SK-N-SH (cell line): ENCODE results near the gene ARTN. TPM values are rescaled to one million over a fixed set of nuclear protein-coding genes. Genes with fewer than 3 reads are reported as not detected.

ENCODE experiments used
- CTCF ChIA-PET: fragments of 300-600, 350-600 bp; formaldehyde crosslinking; extraction: SDS; loops from one replicate; lab custom pipeline; 2021; lab: Yijun Ruan, JAX
- POLR2A ChIA-PET: fragments of 350-600 bp; sonication (Branson Sonifier 250); formaldehyde crosslinking; extraction: SDS; loops from one replicate; lab custom pipeline; 2020; ENCODE audit warnings: antibody characterized with exemption, inconsistent platforms; lab: Yijun Ruan, JAX
- DNase-seq: peaks from one replicate; pipeline ENCODE4 v3.0.0; 2012
- H2AFZ ChIP-seq: fragments of 200-600 bp; sonication (generic); 2 replicates; pipeline ENCODE4 v1.8.1; 2016; ENCODE audit warnings: antibody characterized with exemption, mild to moderate bottlenecking, low read depth
- H3F3A ChIP-seq: fragments of 200-600 bp; sonication (generic); replicated peaks from 2 replicates; pipeline ENCODE3; 2016; ENCODE audit warnings: antibody characterized with exemption, mild to moderate bottlenecking; ENCODE audit not compliant: insufficient read depth
- H3K27ac ChIP-seq, 2 experiments: fragments of 200-500 bp in 1 of 2; fragments of 200-600 bp in 1 of 2; sonication (Bioruptor generic) in 1 of 2; sonication (generic), shearing (Covaris generic) in 1 of 2; 2 replicates each; pipeline versions ENCODE4 v1.5.1 to v1.6.1; 2014 to 2016; ENCODE audit warnings: low read depth in 2 of 2, inconsistent platforms in 1 of 2, low read length in 1 of 2, mild to moderate bottlenecking in 1 of 2, mixed read lengths in 1 of 2
- H3K27me3 ChIP-seq: fragments of 200-600 bp; sonication (generic), shearing (Covaris generic); 2 replicates; pipeline ENCODE4 v1.6.1; 2016; ENCODE audit warnings: mixed run types; ENCODE audit not compliant: insufficient read depth
- H3K36me3 ChIP-seq, 2 experiments: fragments of 200-500 bp in 1 of 2; fragments of 200-600 bp in 1 of 2; sonication (Bioruptor generic) in 1 of 2; sonication (generic) in 1 of 2; replicated peaks in 1 of 2; 2 replicates each; pipeline versions ENCODE3 to v1.5.1; 2014 to 2016; ENCODE audit warnings: low read length in 1 of 2, mild to moderate bottlenecking in 1 of 2; ENCODE audit not compliant: insufficient read depth in 2 of 2, control insufficient read depth in 1 of 2
- H3K4me1 ChIP-seq, 2 experiments: fragments of 200-500 bp in 1 of 2; fragments of 200-600 bp in 1 of 2; sonication (Bioruptor generic) in 1 of 2; sonication (generic), shearing (Covaris generic) in 1 of 2; 2 replicates each; pipeline versions ENCODE4 v1.5.1 to v1.6.1; 2014 to 2016; ENCODE audit warnings: low read depth in 1 of 2, low read length in 1 of 2, mixed run types in 1 of 2; ENCODE audit not compliant: insufficient read depth in 2 of 2, control insufficient read depth in 1 of 2
- H3K4me2 ChIP-seq: fragments of 200-600 bp; sonication (generic), shearing (Covaris generic); 2 replicates; pipeline ENCODE4 v1.6.1; 2017; ENCODE audit warnings: mixed run types
- H3K4me3 ChIP-seq, 2 experiments: fragments of 200-500 bp in 1 of 2; fragments of 200-600 bp in 1 of 2; sonication (Bioruptor generic) in 1 of 2; sonication (generic), shearing (Covaris generic) in 1 of 2; 2 replicates each; pipeline versions ENCODE4 v1.5.1 to v1.8.1; 2014 to 2016; ENCODE audit warnings: low read depth in 2 of 2, inconsistent platforms in 1 of 2, low read length in 1 of 2, mild to moderate bottlenecking in 1 of 2, mixed read lengths in 1 of 2, moderate library complexity in 1 of 2
- H3K79me2 ChIP-seq: fragments of 200-600 bp; sonication (generic); 2 replicates; pipeline ENCODE4 v1.8.1; 2017; ENCODE audit warnings: mild to moderate bottlenecking; ENCODE audit not compliant: insufficient read depth
- H3K9ac ChIP-seq: fragments of 200-600 bp; sonication (generic); 2 replicates; pipeline ENCODE4 v1.6.1; 2017; ENCODE audit warnings: mixed run types
- H3K9me2 ChIP-seq: fragments of 200-600 bp; sonication (generic); 2 replicates; pipeline ENCODE4 v1.6.1; 2017; ENCODE audit warnings: mixed run types
- H3K9me3 ChIP-seq: fragments of 200-600 bp; sonication (generic); 2 replicates; pipeline ENCODE4 v1.6.1; 2017; ENCODE audit warnings: mixed run types, mild to moderate bottlenecking, moderate library complexity
- H4K20me1 ChIP-seq: fragments of 200-600 bp; sonication (generic); 2 replicates; pipeline ENCODE4 v1.6.1; 2017; ENCODE audit warnings: mild to moderate bottlenecking, mixed run types; ENCODE audit not compliant: insufficient read depth
- CTCF ChIP-seq: fragments of 200-600 bp; sonication (generic); IDR thresholded peaks from 2 replicates; pipeline ENCODE4 v1.6.1; 2017; ENCODE audit warnings: antibody characterized with exemption, mild to moderate bottlenecking, moderate library complexity
- FOSL2 ChIP-seq: IDR thresholded peaks from 2 replicates; pipeline ENCODE4 v1.4.0; 2012; ENCODE audit warnings: low read depth, mild to moderate bottlenecking, moderate library complexity, borderline replicate concordance
- FOXJ3 ChIP-seq: sonication (generic); formaldehyde crosslinking; IDR thresholded peaks from 2 replicates; pipeline ENCODE4 v1.5.1; 2020; ENCODE audit warnings: mild to moderate bottlenecking, missing genetic modification reagents
- FOXM1 ChIP-seq: IDR thresholded peaks from 2 replicates; pipeline ENCODE4 v1.4.0; 2012; ENCODE audit warnings: low read depth, mild to moderate bottlenecking
- GABPA ChIP-seq: IDR thresholded peaks from 2 replicates; pipeline ENCODE4 v1.4.0; 2012; ENCODE audit warnings: low read depth, mild to moderate bottlenecking
- GATA2 ChIP-seq: sonication (generic); formaldehyde crosslinking; IDR thresholded peaks from 2 replicates; pipeline ENCODE4 v1.5.0; 2020; ENCODE audit warnings: mild to moderate bottlenecking, missing genetic modification reagents
- JUND ChIP-seq: IDR thresholded peaks from 2 replicates; pipeline ENCODE4 v1.4.0; 2012
- MXI1 ChIP-seq: IDR thresholded peaks from 2 replicates; pipeline ENCODE4 v1.6.1; 2012; ENCODE audit warnings: mild to moderate bottlenecking, low read depth, low read length, improper control_type of control experiment
- NRF1 ChIP-seq: IDR thresholded peaks from 2 replicates; pipeline ENCODE4 v1.6.1; 2012; ENCODE audit warnings: low read depth, mild to moderate bottlenecking, low read length
- POLR2AphosphoS5 ChIP-seq: IDR thresholded peaks from 2 replicates; pipeline ENCODE4 v1.6.1; 2012; ENCODE audit warnings: low read depth, low read length
- RAD21 ChIP-seq: IDR thresholded peaks from 2 replicates; pipeline ENCODE4 v1.6.1; 2012; ENCODE audit warnings: mild to moderate bottlenecking, low read length
- RFX5 ChIP-seq: IDR thresholded peaks from 2 replicates; pipeline ENCODE4 v1.6.1; 2012; ENCODE audit warnings: mild to moderate bottlenecking, improper control_type of control experiment, low read length
- RXRA ChIP-seq: IDR thresholded peaks from 2 replicates; pipeline ENCODE4 v1.4.0; 2012; ENCODE audit warnings: low read depth, mild to moderate bottlenecking, borderline replicate concordance
- SIN3A ChIP-seq: IDR thresholded peaks from 2 replicates; pipeline ENCODE4 v1.6.1; 2012; ENCODE audit warnings: low read depth, mild to moderate bottlenecking, low read length, moderate library complexity, borderline replicate concordance
- SMC3 ChIP-seq: IDR thresholded peaks from 2 replicates; pipeline ENCODE4 v1.6.1; 2012; ENCODE audit warnings: low read depth, low read length, improper control_type of control experiment
- WGBS: methylation state at CpG from one replicate; pipeline ENCODE4 v1.1.6; 2017; ENCODE audit warnings: low lambda C conversion rate; 5-methylcytosine and 5-hydroxymethylcytosine counted together
- polyA plus RNA-seq, 3 experiments: library from polyadenylated mRNA; depleted of rRNA; stranded (reverse); fragments of >200 nt; gene quantifications; 2 replicates each; pipeline ENCODE4 v1.2.3, GENCODE V29; 2012
- TF ChIP-seq, protein P1 (sequence below): IDR thresholded peaks from 2 replicates; pipeline ENCODE4; 2012

Gene ARTN
- polyA plus RNA-seq, 1 of the 3 experiments (the other 2 are of a cell fraction): 0.69 TPM

DNA sequence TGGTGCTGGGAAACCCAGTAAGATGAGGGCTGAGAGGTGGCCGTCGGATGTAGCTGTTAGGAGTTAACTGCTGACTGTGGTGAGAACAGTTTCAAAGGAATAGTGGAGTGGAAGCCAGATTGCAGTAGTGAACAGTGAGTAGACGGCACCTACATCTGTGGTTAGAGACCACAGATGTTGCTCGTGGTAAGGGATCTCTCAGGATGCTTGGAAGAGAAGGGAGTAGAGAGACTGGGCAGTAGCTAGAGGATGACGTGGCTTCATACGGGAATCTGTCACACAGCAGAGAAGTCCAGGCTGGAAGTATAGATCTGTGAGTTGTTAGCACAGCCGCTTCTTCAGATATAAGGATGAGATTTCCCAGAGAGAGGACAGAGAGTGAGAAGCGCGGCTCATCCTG, 7.8 kb upstream of the ARTN start:
- Histone ChIP-seq H3K27me3 (no peaks in the 10 kb centered on the region), H3K36me3 (peaks cover 2 to 11% of the 10 kb centered on the region in 2 experiments), H3K9me2 (no peaks in the 10 kb centered on the region), H4K20me1 (no peaks in the 10 kb centered on the region), H2AFZ (no peak overlapping the region), H3K4me2 (no peak overlapping the region), H3F3A (peaks cover 3% of the 10 kb centered on the region), H3K4me3 (no peak overlapping the region), H3K4me1 (no peaks in the 10 kb centered on the region; a peak in 1 of 4 replicates), H3K9ac (no peak overlapping the region), H3K9me3 (no peaks in the 10 kb centered on the region), H3K27ac (no peak overlapping the region), H3K79me2 (no peaks in the 10 kb centered on the region)
- ChIA-PET CTCF (interaction anchor here (1.2 to 4.6 kb wide), 3 partner anchors 9 to 21 kb away, joined by 4 to 31 read pairs (median 4); partner anchors contain the start of gene IPO13), POLR2A (no interaction called here)
- WGBS: 97% methylated on average over 9 of the region's 9 CpGs
- no peak for DNase-seq
- no peak for TF ChIP-seq POLR2AphosphoS5
- no peak for TF ChIP-seq FOSL2
- TF ChIP-seq, protein P1, sequence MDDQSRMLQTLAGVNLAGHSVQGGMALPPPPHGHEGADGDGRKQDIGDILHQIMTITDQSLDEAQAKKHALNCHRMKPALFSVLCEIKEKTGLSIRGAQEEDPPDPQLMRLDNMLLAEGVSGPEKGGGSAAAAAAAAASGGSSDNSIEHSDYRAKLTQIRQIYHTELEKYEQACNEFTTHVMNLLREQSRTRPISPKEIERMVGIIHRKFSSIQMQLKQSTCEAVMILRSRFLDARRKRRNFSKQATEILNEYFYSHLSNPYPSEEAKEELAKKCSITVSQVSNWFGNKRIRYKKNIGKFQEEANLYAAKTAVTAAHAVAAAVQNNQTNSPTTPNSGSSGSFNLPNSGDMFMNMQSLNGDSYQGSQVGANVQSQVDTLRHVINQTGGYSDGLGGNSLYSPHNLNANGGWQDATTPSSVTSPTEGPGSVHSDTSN: no peak
- TF ChIP-seq FOXJ3 (CRISPR knock-in tag): no peak
- TF ChIP-seq RAD21: no peak
- TF ChIP-seq JUND: no peak
- TF ChIP-seq RFX5: no peak
- TF ChIP-seq SIN3A: no peak
- TF ChIP-seq RXRA: no peak
- TF ChIP-seq FOXM1: no peak
- no peak for TF ChIP-seq MXI1
- no peak for TF ChIP-seq GATA2 (CRISPR knock-in tag)
- TF ChIP-seq NRF1: no peak
- no peak for TF ChIP-seq GABPA
- TF ChIP-seq SMC3: no peak

DNA sequence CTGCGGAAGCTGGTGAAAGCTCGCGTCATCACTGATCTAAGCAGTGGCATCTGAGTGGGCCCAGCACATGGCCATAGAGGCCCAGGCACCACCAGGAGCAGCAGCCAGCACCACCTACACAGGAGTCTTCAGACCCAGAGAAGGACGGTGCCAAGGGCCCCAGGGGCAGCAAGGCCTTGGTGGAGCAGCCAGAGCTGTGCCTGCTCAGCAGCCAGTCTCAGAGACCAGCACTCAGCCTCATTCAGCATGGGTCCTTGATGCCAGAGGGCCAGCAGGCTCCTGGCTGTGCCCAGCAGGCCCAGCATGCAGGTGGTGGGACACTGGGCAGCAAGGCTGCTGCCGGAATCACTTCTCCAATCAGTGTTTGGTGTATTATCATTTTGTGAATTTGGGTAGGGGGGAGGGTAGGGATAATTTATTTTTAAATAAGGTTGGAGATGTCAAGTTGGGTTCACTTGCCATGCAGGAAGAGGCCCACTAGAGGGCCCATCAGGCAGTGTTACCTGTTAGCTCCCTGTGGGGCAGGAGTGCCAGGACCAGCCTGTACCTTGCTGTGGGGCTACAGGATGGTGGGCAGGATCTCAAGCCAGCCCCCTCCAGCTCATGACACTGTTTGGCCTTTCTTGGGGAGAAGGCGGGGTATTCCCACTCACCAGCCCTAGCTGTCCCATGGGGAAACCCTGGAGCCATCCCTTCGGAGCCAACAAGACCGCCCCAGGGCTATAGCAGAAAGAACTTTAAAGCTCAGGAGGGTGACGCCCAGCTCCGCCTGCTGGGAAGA, 3.2 kb upstream of the ARTN start:
- H3K79me2 ChIP-seq: no peaks in the 10 kb centered on the region
- no peak overlapping the region for H3K4me3 ChIP-seq
- H3K4me1 ChIP-seq: peaks cover 0 to 3% of the 10 kb centered on the region in 2 experiments; a peak in 2 of 4 replicates
- no peak overlapping the region for H2AFZ ChIP-seq
- ChIA-PET POLR2A (no interaction called here), CTCF (interaction anchor here (0.7 to 15.4 kb wide), 6 partner anchors 12 to 334 kb away, joined by 3 to 533 read pairs (median 4); no protein-coding TSS in a partner anchor)
- H3K9me3 ChIP-seq: no peaks in the 10 kb centered on the region
- no peak for DNase-seq
- no peaks in the 10 kb centered on the region for H3K27me3 ChIP-seq
- H3K9me2 ChIP-seq: no peaks in the 10 kb centered on the region
- no peaks in the 10 kb centered on the region for H4K20me1 ChIP-seq
- H3K27ac ChIP-seq: no peak overlapping the region
- peaks cover 2 to 11% of the 10 kb centered on the region in 2 experiments for H3K36me3 ChIP-seq
- TF ChIP-seq SMC3 (0 out of 2 replicates have a peak, but pooled peaks have one; percentile 15), CTCF (peak; percentile 47), RAD21 (peak; percentile 28; the same call in 1 of the 2 replicates), FOSL2 (no peak)
- H3K9ac ChIP-seq: no peak overlapping the region
- H3F3A ChIP-seq: no peaks in the 10 kb centered on the region
- no peak overlapping the region for H3K4me2 ChIP-seq
- WGBS: 98% methylated on average over 4 of the region's 10 CpGs
